Embryonic facial prominence (tissue), 1 donor: ENCODE data around the gene NDUFC1.

Source experiments
- DNase-seq: peaks from one replicate; pipeline ENCODE4 v3.0.0-alpha.2; 2016; ENCODE audit errors: extremely low spot score

NDUFC1 gene

DNA sequence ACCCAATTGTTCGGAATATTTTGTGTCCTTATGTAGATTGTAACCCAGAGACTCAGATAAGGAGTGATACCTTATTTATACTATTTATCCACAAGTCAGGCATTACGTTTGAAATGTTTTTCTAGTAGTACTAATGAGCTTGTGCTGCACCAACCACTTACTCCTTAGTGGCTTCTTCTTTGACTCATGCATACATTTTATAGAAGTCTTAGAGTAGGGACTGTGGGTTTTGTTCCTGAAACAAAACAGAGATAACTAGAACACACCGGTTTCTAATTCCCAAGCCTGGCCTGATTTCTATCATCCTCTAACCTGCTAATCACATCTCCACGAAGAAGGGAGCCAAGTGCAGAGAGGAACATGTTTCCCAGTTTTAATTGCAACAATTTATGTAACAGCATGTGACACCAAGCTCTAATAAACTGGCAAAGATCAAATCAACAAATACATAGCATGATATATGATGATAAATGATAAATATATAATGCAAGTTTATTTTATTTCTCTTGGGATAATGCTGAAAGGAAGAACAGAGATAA is 54.5 kb downstream of the NDUFC1 start:
- DNase-seq, result no peak

DNA sequence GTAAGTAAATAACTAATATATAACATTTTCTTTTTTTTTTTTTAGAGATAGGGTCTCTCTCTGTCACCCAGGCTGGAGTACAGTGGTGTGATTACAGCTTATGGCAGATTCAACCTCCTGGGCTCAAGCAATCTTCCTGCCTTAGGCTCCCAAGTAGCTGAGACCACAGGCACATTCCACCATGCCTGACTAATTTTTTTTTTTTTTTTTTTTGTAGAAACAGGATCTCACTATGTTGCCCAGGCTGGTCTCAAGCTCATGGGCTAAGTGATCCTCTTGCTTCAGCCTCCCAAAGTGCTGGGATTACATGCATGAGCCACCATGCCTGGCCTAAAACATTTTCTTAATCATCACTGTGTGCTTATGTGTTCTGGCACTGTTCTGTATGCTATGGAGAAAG is 55.0 kb downstream of the NDUFC1 start:
- DNase-seq, result no peak

DNA sequence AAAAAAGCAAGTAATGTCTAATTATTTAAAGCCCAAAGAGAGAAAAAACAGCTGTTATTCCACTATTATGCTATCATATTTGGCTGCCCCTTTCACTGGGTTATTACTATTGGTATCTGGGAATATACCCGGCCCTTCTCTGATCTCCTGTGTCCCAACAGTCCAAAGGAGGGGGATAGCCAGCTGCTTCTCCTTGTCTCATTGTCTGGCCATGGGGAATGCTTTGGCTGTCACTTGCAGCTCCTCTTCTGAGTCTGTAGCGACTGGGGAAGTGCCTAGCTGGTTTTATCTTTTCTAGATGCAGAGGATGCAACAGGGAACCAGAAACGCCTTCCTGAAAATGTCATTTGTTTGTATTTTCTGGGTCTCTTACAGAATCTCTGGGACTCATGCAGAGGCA is 56.1 kb downstream of the NDUFC1 start:
- DNase-seq, result no peak

DNA sequence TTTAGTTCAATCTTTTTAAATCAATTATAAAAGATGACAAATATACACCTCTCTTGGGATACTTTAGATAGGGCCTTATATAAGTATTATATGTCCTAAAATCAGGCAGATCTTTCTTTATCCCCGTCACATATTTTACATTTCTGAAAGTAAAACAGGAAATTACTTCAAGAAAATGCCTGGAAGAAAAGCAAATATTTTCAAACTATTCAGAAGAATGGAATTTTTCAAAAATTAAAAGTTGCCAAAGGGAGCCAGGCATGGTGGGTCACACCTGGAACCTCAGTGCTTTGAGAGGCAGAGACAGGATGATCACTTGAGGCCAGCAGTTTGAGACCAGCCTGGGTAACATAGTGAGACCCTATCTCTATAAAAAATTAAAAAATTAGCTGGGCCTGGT is 56.7 kb downstream of the NDUFC1 start:
- no peak for DNase-seq

DNA sequence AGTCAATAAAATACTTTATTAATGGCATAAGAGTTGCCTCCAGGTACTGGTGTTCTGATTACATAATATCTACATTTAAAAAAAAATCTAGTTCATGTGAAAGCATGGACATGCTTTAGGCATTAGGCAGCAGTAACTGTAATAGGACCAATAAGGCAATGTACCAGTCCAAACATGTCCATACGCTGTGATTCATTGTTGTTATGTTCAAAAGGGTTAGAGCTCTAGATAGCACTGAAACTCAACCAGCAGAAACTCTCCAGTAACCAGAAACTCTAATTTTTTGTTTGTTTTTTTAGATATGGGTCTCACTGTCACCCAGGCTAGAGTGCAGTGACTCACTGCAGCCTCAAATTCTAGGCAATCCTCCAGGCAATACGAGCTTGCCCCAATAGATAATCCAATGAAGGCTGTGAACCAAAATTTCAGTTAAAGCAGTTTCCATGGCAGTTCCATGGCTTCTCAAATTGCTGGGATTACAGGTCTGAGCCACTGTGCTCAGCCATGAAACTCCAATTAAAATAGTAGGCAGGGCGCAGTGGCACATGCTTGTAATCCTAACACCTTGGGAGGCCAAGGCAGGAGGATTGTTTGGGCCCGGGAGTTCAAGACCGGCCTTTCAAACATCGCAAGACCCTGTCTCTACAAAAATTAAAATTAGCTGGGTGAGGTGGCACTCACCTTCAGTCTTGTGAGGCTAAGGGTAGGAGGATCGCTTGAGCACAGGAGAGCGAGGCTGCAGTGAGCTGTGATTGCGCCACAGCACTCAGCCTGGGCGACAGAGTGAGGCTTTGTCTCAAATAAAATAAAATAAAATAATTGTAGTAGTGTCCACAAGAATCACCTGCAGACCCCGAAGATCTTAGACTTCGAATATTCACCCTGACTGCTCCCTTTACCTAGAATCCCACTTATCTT is 58.6 kb downstream of the NDUFC1 start:
- DNase-seq, result no peak

DNA sequence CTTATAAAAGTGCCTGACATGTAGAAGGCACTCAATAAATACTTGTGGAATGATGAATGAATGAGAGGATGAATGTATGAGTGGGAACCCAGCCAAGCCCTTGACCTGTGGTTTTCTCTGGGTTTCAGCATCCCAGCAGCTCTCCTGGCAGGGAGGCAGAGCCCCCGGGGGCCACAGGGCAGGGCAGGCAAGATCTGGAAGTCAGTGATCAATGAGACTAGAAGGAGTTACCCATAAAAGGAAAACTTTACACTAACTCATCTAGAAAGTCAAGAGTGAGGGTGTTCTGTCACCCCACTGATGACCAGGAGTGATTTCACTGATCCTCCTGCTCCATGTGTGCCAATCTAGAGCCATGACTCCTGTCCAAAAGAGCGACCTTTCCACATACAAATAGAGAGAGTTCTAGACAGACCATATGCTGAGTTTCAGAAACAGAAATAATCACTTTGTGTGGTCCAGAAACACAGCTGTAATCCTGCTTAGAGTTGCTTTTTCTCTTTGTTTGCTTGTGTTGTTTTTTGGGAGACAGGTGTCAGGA is 59.7 kb downstream of the NDUFC1 start:
- no peak for DNase-seq

DNA sequence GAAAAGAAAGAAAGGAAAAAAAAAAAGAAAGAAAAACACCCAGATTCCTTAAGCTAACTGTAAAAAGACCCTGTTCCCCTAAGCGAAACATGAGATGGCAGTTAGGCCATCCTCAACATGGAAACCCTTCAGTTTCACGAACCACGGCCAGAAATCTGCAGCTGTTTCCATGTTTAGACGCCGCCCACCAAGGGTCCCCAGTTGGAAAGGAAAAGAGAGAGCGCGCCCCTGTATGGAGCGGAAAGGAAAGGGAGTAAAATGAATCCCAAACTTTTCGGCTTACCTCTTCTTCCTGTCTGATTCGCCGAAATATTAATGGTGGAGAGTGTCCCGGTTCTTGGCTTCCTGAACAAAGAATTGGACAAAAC is 60.5 kb downstream of the NDUFC1 start:
- DNase-seq, result no peak

DNA sequence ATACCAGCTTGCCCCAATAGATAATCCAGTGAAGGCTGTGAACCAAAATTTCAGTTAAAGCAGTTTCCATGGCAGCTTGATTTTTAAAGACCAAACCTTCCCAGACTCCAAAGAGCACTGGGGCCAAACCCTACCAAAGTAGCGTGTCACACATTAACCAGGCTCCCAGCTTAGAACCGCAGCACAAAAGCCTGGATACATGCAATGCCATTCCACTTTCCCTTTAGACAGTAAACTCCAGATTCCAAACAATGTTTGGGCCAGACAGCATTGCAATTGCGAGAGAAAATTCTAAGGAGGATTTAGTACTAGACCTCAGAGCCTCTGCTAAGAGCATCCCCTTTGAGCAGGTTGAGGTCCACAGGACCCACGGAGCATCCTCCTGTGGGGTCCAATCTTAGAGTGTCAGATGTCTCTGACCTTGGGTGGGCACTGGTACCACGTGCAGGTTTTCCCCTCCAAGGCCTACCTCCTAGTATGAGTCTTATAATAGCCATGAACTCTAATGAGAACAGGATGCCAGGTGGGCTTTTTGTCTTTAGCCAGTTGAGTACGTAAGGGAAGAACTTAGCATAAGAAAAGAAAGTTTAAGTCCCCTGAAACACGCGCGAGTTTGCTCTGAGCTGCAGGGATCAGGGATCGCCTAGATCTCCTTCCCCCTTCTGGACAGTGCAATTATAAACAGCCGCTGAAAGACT is 61.0 kb downstream of the NDUFC1 start:
- DNase-seq, result no peak
